CD4-positive, alpha-beta T cell treated with Interleukin-21 for 1 hour (primary cell): ENCODE results near the gene NFATC4.
"Not testable (repeated sequence)": the region's sequence is repeated elsewhere in the genome, so short reads cannot be mapped to it uniquely, and the experiment has no call there.

Experiments used
- DNase-seq: peaks from one replicate; pipeline ENCODE4 v3.0.0-alpha.2; 2020

The NFATC4 gene

DNA sequence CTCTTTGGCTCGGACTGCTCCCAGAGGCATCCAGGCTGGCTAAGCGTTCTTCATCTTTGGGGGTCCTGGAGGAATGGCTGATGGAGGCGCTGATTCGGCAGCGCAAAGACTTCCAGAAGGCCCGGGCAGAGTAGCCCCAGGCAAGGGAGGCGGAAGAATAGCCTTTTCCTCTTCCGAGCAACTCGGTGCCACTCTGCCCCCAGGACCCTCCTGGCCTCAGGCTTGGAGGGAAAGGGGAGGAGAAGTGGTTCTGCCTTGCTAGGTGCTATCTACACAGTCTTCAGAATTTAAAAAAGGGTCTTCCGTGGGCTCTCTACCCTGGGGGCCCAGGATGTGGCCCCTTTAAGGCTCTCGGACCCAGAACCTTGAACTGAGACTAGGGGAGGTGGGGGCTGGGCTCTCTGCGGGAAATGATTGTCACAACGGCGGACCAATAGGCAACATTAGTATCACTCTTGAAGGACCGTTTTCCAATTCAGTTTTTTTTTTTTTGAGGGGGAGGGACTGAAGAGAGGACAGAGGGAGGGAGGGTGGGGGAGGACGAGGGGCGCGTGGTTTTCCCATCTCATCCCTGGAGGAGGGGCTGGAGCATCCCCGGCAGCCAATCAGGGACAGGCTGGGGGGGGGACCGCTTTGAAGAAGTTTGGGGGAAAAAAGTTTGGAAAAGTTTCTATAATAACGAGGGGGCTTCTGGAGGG, at the start of gene NFATC4:
TSS of gene NFATC4 (plus strand) at position 671 of the 698 bp plus-strand sequence. CDS start 157 bp downstream, outside the sequence.
- DNase-seq: no peak

DNA sequence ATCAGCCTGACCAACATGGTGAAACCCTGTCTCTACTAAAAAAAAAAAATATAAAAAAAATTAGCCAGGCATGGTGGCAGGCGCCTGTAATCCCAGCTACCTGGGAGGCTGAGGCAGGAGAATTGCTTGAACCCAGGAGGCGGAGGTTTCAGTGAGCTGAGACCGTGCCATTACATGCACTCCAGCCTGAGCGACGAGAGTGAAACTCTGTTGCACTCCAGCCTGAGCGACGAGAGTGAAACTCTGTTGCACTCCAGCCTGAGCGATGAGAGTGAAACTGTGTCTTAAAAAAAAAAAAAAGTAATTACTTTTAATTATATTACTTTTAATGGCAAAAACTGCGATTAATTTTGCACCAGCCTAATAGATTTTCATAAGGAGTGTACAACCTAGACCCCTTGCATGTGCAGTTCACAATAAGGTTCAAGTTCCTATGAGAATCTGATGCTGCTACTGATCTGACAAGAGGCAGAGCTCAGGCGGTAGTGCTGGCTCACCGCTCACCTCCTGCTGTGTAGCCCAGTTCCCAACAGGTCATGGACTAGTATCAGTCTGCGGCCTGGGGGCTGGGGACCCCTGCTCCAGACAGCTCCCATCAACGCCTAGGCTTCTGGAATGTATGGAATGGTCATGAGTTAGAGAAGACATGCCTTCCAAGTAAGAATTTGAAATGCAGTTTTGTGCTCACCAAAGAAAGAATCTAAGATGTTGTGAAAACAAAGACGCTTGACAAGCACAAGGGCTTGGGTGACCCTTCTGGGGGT, 46.6 kb upstream of the NFATC4 start:
- DNase-seq: no peak

DNA sequence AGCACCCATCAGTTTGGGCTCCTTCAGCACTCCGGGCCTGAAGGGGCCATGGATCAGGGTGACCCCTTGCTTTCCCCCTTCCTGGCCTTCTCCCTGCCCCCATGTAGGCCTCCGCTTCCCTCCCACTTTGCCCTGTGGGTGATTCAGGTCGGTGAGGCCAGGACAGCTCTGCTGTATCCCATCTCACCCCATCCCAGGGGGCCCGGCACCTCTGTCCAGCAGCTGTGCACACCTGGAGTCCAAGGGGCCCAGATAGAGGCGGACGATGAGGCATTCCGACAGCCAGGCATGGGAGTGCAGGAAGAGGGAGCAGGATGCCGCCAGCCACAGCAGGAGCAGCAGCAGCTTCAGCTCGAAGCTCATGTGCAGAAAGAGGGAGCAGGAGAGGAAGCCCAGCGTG, 45.3 kb upstream of the NFATC4 start:
- DNase-seq: no peak

DNA sequence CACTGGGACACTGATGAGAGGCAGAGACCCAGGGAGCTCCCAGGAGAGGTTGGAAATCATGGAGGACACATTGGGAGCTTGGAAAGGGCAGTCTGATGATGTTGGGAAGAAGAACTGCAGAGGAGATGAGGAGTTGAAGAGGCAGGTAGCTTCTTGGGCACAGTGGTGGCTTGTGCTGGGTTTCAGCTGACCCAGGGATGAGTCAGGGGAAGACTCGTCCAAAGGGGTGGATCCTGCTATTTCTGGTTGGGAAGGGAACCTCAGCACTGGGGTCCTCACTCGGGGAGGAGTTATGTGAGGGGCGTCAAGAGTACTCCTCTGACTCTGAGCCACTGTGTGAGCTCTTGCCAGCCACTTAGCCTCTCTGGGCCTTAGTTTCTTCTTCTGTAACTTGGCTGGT, 44.6 kb upstream of the NFATC4 start:
- no peak for DNase-seq

DNA sequence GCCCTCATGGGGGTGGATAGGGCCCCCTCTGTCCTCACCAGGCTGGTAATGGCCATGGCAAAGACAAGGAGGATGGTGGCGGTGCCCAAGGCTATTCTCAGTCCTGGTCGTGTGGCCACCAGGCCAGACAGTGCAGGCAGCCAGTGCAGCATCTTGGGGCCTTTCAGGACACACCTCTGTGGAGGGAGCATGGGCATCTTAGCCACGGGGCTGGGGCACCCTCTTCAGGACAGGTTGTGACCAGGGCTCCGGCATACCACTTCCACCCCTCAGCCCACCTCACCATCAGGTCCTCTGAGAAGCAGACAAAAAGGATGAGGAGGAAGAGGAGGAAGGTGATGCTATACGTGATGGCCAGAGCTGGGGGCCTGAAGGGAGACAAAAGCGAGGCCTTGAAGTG, 44.0 kb upstream of the NFATC4 start:
- no peak for DNase-seq

DNA sequence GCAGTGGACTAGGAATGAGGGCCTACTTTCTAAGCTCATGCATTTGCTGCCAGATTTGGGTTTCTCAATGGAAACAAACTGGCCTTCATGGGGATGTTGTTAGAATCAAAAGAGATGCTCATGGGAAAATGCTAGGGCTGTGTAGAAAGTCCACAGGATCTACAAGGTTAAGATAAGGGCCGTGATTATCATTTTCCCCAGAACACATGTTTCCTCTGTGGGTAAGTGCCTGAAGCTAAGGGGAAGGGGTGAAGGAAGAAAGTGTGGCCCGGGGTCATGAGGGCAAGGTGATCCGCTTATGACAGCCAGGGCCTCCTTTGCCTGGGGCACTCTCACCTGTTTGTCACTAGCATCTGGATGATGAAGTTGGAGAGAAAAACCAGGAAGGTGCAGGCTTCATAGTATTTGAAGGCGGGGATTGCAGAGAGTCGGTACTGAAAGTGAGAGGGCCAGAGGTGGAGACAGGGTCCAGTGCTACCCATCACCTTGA, 42.9 kb upstream of the NFATC4 start:
- no peak for DNase-seq

DNA sequence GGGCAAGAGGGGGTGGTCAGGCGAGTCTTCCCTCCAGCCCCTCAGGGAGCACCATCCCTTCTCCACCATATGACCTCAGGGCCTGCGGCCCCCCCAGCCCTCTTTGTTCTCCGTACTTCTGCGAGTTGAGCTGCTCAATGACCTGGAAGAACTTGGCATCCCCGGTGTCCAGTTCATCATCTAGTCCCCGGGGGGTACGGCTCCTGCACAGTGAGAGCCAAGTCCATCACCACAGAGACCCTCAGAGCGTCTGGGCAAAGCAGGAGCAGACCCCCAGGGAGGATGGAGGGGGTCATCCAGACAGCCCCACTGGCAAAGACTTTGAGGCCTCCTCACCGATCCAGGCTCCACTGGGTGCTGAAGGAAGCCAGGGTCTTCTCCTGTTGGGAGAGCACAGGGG, 42.0 kb upstream of the NFATC4 start:
- no peak for DNase-seq

DNA sequence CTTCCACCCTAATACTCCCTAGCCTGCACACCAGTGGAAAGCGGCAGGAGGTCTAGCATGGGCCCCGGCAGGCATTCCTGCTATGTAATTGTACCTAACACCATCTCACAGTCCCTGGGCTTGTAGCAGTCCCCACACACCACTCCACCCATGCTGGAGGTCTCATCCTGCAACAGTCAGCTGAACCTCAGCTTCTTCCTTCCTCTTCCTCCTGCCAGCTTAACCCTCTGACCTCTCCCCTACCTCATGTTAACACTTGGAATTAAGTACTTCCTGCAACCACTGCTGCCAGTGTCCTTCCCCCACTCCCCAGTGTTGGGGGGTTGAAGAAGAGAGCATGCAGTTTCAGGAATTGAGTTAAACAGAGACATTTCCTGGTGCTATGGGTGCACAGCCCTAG, 40.7 kb upstream of the NFATC4 start:
- no peak for DNase-seq

DNA sequence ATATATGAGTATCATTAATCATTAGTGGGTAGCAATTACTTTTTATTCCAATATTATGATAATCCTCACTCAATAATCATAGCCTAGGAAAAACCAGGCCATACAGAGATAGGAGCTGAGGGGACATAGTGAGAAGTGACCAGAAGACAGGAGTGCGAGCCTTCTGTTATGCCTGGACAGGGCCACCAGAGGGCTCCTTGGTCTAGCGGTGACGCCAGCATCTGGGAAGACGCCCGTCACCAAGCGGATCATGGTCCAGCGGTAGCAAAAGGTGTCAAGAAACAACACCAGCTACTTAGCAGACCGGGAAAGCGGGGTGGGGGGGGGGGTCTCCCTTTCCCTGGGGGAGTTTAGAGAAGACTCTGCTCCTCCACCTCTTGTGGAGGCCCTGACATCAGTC, 40.1 kb upstream of the NFATC4 start:
- DNase-seq: not testable (repeated sequence)

DNA sequence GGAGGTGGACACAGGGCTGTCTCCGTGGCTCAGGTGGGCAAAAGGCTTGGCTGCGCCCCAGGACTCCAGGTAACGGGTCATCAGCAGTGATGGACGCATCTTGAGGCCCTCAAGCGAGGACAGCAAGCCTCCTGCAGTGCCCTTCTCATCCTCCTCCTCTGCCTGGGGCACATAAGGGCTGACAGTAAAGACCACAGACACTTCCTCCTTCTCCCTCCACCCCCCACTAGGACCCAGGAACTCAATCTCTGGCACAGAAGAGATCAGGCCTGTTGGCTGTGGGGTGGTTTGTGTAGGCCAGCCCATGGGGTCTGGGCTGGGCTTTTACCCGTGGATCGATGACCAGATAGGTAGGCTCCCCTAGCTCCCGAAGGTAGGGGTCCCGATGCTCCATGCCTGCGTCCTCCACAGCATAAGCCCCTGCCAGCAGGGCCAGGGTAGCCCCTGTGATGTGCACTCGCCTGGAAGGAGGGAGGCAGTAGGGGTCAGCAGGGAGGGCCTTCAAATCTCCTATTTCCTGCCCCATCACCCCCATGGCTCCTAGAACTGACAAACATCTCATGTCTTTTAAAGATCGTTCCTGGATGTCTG, 38.8 kb upstream of the NFATC4 start:
- no peak for DNase-seq

DNA sequence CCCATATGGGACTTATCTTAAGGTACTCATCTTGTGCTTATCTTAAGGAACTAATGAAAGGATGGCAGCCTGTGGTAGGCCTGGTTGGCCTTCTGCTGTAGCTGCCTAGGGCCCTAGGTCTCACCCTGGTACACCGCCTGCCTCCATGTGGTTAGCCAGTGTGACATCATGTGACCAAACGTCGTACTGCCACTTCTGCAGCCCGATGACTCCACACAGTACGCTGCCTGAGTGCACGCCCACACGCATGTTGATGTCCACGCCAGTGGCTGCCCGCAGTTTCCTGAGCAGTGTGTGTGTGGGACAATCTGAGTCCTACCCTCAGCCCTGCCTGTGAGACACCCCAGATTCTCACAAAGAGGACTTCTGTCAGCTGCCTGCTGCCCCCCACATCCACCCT, 38.2 kb upstream of the NFATC4 start:
- peak; percentile 78 for DNase-seq

DNA sequence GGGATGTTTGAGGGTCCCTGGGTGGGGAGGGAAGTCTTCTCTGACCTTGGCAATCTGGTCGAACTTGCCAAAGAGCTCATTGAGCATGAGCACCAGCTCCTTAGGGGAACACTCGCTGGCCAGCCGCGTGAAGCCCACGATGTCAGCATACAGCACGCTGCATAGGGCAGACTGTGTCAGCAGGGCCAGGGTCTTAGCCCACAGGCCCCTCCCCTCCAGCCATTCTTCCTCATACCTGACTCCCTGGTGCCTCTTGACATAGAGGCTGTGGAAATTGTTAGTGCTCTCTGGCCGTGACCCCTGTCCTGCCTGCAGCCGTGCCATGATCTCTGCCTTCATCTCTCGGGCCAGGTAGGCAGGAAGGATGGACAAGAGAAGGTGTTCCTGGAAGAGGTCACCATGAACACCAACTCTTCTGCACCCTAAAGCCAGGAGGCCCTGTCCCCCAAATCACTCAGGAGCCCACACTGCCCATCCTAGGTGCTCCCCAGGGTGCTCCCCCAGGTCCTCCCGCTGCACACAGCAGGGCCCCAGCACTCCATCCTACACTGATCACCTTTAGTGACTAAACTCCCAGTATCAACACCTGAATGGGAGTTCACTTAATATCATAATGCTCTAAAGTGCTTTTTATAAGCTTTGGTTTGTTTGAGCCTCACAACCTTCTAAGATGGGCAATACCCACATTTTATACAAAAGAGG, 36.9 kb upstream of the NFATC4 start:
- DNase-seq: no peak

DNA sequence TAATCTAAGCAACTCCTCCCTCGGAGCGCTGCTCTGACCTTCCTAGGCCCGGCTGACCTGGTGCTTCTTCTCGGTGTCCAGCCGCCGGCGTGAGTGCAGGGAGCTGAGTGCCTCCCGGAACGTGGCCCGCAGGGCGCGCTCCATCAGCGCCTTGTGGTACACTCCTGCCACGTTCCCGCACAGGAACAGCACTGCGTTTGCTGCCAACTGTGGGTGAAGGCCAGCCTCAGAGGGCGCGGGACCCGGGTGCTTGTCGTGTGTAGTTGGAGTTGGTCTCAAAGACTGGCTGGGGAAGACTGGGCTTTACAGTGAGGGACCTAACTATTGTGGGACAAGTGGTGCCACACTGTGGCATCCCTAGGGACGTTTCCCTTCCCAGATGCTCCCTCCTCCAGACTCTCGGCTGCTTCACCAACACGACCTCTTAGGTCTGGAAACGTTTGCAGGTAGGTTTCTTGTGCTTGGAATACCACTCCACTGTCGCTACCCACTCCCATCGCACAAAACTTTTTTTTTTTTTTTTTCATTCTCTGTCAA, 36.2 kb upstream of the NFATC4 start:
- DNase-seq: no peak

DNA sequence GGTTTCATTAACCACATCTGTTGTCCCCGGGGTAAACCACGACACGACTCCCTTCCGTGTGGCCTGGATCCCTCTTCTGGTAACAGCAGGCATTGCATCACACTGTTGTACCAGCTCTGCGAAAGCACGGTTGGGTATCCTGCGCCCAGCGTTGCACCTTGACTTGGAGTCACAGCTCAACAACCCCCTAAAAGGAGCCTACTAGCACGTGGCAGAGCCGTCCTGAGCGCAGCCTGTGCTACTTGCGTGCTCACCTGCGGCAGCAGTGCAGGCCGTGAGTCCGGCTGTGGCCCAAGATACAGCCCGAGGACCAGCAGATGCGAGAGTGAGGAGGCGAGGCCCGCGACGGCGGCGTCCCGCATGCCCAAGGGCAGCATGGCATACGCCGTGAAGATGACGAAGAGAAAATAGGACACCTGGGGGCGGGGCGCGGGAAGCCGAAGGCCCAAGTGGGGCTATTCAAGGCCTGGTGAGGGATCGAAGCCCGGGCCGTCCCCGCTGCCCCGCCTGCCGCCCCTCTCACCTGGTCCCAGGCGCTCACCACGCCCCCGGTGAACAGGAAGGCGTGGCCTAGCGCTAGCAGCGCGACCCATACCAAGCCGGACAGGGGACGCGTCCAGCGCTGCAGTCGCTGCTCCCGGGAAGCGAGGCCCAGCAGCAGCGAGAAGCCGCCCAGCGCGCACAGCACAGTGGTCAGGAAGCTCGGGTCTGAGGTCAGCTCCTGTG, 35.6 kb upstream of the NFATC4 start:
- peak; percentile 93 for DNase-seq

DNA sequence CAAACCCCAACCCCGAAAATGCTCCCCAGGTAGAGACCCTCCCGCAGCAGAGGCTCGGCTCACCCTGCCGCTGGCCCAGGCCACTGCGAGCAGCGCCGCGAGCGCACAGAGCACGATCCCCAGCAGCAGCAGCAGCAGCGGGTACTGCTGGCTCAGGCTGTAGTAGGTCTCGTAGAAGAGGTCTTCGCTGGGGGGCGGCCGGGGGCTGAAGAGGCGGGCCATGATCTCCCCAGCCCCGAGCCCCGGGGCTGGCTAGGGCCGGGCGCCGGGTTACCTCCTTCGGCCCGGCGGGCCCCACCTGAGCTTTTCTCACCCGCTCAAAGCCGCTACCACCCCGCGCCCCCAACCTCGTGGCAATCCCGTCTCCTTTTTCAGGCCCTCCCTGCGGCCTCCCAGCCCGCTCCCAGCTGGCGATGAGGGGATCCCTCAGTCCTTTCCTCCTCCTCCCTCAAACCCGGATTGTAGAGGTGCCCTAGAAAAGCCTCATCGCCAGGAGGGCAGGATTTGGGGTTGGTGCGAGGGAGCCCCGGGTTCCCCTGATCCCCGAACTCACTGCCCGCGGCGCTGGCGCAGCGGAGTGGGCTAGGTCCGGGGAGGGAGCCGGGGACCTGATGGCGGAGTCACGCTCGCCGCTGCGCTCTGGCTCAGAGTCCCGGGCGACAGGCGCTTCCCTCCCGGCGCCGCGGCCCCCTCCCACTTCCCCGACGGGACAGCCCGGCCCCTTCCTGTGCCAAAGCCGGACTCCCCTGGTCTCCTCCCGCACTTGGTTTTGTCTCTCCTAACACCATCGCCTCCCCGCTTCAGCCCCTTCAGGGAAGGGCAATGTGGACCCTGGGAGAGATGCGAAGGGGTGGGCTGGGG, 33.3 kb upstream of the NFATC4 start, which contains the start of gene ADCY4:
TSS of gene ADCY4 (minus strand) at position 641 of the 861 bp plus-strand sequence. CDS start at position 222, 419 bp downstream.
- DNase-seq: no peak

DNA sequence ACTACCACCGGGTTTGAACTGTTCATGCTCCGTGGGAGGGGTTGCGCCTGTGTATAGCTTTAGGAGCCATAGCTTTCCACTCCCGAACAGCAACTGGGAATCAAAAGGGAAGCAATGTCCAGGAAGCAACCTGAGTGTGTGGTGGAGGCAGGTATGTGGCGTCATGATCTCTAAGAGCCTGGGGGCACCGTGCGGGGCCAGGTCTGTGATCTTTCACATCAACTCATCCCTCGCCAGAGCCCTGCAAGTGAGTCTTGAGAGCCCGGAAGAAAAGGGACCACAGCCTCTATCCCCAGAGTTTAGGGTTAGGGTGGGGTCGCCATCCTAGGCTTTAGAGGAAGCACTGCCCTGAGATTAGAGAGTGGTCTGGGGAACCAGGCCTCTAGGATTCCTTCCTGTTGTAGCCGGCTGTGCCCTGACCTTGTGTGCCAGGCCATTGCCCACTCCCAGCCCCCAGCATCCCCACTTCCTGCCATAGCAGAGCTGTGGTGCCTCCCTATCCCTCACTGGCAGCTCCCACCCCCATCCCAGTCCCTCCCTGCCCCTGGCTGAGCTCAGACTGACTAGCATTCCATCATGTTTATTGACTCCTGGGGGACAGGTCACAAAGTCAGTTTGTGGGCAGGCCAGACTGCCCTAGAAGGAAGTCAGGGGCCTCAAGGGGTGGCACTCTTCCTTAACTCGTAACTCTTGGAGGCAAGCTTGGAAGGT, 32.4 kb upstream of the NFATC4 start:
- DNase-seq: no peak

DNA sequence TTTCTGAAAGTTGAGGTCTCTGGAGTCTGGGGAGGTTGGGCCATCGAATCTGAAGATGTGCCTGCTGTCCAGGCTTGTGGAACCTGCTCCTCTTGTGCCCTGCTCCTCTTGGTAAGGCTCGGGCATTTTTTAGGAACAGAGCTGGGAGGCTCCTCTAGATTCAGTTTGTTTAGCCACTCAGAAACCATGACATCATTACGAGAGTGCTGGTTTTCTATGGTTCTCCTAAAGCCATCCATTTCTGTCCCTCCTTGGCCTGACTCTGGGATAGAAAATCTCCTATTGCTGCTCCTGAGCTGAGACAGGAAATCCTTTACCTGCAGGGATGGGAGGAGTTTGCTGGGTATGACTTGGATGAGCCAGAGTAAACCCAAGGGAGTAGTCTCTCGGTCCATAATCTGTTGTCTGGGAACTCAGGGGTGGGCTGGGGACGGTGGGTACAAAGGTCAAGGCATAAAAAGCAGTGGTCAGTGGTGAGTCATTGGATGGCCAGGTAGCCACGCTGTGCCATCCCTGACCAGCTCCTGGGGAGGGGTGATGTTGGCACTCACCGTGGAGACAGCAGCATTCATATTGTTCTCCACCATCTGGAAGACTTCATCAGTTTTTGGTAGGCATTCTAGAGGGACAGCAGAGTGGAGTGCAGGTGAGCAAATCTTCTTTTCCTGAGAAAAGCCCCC, 30.7 kb upstream of the NFATC4 start:
- DNase-seq: no peak

DNA sequence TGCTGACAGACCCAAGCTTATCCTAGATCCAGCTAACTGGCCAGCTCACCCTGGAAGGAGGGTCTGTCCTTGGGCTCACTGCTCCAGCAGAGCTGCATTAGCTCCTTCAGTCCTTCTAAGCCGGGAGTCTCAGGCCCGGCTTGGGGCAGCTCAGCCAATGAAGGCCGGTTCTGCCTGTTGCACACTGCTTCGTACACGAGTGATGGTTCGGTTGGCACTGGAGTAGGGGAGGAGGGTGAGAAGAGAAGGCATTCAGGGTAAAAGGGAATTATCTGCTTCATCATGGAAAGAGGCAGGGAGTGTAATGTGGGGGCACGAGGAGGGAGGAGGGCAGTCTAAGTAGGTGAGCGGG, 30.2 kb upstream of the NFATC4 start:
- no peak for DNase-seq

DNA sequence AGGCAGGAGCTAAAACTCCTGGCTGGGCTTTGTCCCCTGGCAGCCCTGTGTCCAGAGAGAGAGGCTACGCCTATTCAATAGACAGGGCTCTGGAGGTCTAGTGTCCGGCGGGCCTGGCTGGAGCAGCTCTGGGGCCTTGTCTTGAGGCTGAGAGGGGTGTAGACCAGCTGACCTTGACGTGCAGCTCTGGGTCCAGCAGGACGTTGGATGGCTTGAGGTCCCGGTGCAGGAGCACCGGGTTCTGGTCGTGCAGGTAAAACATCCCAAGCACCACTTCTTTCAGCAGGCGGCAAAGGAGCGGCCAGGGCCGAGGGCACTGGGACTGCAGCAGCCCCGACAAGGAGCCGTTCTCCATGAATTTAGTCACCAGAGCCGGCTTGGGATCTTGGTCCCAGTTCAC, 29.1 kb upstream of the NFATC4 start:
- DNase-seq: no peak
